HepG2 (cell line): Measurements from ENCODE around the gene NME9. TPM values are rescaled to one million over a fixed set of nuclear protein-coding genes. Genes with fewer than 3 reads are reported as not detected.
A peak's percentile ranks its signal among the peaks of the same experiment; 100 is the strongest.

ENCODE experiments used
- ATAC-seq: fragments of 200-7000 bp; cut with Tn5 transposase; 3 replicates; pipeline ENCODE4 v1.9.1; 2020; ENCODE audit warnings: mild to moderate bottlenecking, moderate library complexity
- BruUV-seq: library from RNA; stranded (reverse); fragments of 400-500 nt; replicated peaks from 2 replicates; lab custom pipeline; 2021; lab: Mats Ljungman, UMichigan
- CTCF ChIA-PET: fragments of 300-600 bp; formaldehyde crosslinking; extraction: SDS; loops from one replicate; lab custom pipeline; 2021; ENCODE audit warnings: low total read pairs, inconsistent platforms, low intra/inter-chr PET ratio; lab: Yijun Ruan, JAX
- POLR2A ChIA-PET: fragments of 350-600 bp; sonication (Branson Sonifier 250); formaldehyde crosslinking; loops from one replicate; lab custom pipeline; 2020; ENCODE audit warnings: antibody characterized with exemption, inconsistent platforms; lab: Yijun Ruan, JAX
- DNase-seq: peaks from one replicate; pipeline ENCODE4 v3.0.0-alpha.2; 2015; ENCODE audit warnings: low spot score
- FAIRE-seq: peaks from 3 replicates; lab custom pipeline; 2011; peaks lifted over from hg19 to GRCh38; lab: Jason Lieb, UNC
- H2AFZ ChIP-seq: one replicate; pipeline ENCODE4 v1.6.1; 2011; ENCODE audit warnings: low read length, inconsistent platforms
- H3K27ac ChIP-seq: fragments of 300-600 bp; 3 replicates; pipeline ENCODE4 v1.8.0; 2011; ENCODE audit warnings: mixed run types, mild to moderate bottlenecking, mixed read lengths, low read length, inconsistent platforms; ENCODE audit not compliant: insufficient read depth; ENCODE audit errors: extremely low read length
- H3K27me3 ChIP-seq, 2 experiments: fragments of 200-600 bp in 1 of 2; 2 replicates in 1 of 2; 3 replicates in 1 of 2; pipeline versions ENCODE4 v1.6.0 to v1.8.0; 2011; ENCODE audit warnings: low read length in 2 of 2, mild to moderate bottlenecking in 2 of 2, moderate library complexity in 2 of 2, inconsistent platforms in 1 of 2; ENCODE audit not compliant: insufficient read depth in 2 of 2, control insufficient read depth in 1 of 2
- H3K36me3 ChIP-seq, 2 experiments: fragments of 200-600 bp in 1 of 2; replicated peaks in 1 of 2; 2 replicates in 1 of 2; 3 replicates in 1 of 2; pipeline versions ENCODE4 v1.5.1 to v1.8.0; 2011; ENCODE audit warnings: low read length in 2 of 2, inconsistent platforms in 1 of 2; ENCODE audit not compliant: insufficient read depth in 2 of 2, control insufficient read depth in 1 of 2
- H3K4me1 ChIP-seq: 2 replicates; pipeline ENCODE4 v1.5.1; 2012; ENCODE audit warnings: low read length, inconsistent platforms; ENCODE audit not compliant: insufficient read depth
- H3K4me2 ChIP-seq: 2 replicates; pipeline ENCODE4 v1.6.0; 2011; ENCODE audit warnings: low read depth, low read length, inconsistent platforms
- H3K4me3 ChIP-seq, 3 experiments: fragments of 200-600 bp in 1 of 3; sonication (generic), shearing (Covaris generic) in 1 of 3; replicated peaks in 1 of 3; 2 replicates each; pipeline ENCODE4 v1.5.1; 2011 to 2016; ENCODE audit warnings: low read length in 3 of 3, inconsistent platforms in 2 of 3, low read depth in 2 of 3, mild to moderate bottlenecking in 2 of 3, control low read depth in 1 of 3, mixed read lengths in 1 of 3; ENCODE audit not compliant: insufficient read depth in 1 of 3
- H3K79me2 ChIP-seq: one replicate; pipeline ENCODE4 v1.6.1; 2011; ENCODE audit warnings: low read length, inconsistent platforms; ENCODE audit not compliant: insufficient read depth
- H3K9ac ChIP-seq: 2 replicates; pipeline ENCODE4 v1.6.0; 2011; ENCODE audit warnings: mild to moderate bottlenecking, low read depth, low read length, inconsistent platforms; ENCODE audit not compliant: insufficient read depth
- H3K9me3 ChIP-seq: 2 replicates; pipeline ENCODE4 v1.5.1; 2012; ENCODE audit warnings: mild to moderate bottlenecking, low read length
- H4K20me1 ChIP-seq: 2 replicates; pipeline ENCODE4 v1.6.0; 2011; ENCODE audit warnings: inconsistent platforms, mild to moderate bottlenecking, low read length, moderate library complexity; ENCODE audit not compliant: insufficient read depth
- CAMTA2 ChIP-seq: sonication (generic); formaldehyde crosslinking; IDR thresholded peaks from 2 replicates; pipeline ENCODE4 v1.4.0; 2020; ENCODE audit warnings: mild to moderate bottlenecking, missing genetic modification reagents, borderline replicate concordance
- FOXA1 ChIP-seq, 2 experiments: fragments of 450-650 bp in 1 of 2; sonication (generic) in 1 of 2; formaldehyde crosslinking in 1 of 2; IDR thresholded peaks; 2 replicates each; pipeline versions ENCODE4 v1.4.0 to v1.6.1; 2016 to 2020; ENCODE audit warnings: missing genetic modification reagents in 1 of 2
- WGBS: methylation state at CpG from one replicate; pipeline ENCODE4 v1.1.6; 2017; ENCODE audit warnings: low lambda C conversion rate; 5-methylcytosine and 5-hydroxymethylcytosine counted together
- in situ Hi-C: cut with HindIII; loops from 2 replicates; pipeline ENCODE4 v1.10.0; 2017; ENCODE audit warnings: low pct_unique_long_range_greater_than_20kb; ENCODE audit not compliant: extremely low pct_ligation_motif_present
- intact Hi-C: fragments of 100-400 bp; cut with micrococcal nuclease; formaldehyde crosslinking; loops from one replicate; pipeline ENCODE4 v1.10.0; 2022; ENCODE audit not compliant: unreplicated experiment
- polyA plus RNA-seq, 8 experiments: library from polyadenylated mRNA; depleted of rRNA in 3 of 8; stranded (reverse) in 7 of 8; unstranded in 1 of 8; fragments of >200 nt; fragmentation: Illumina TruSeq in 4 of 8; extraction: Trizol in 4 of 8; gene quantifications; 2 replicates each; pipeline versions ENCODE4 v1.2.1 to v1.2.3, GENCODE V29; 2011 to 2016; ENCODE audit warnings: low read depth in 4 of 8, missing spikeins in 1 of 8, mixed read lengths in 1 of 8; ENCODE audit not compliant: insufficient read depth in 1 of 8
- total RNA-seq, 5 experiments: library from RNA; depleted of rRNA; stranded (reverse); fragments of >200 nt; fragmentation: Illumina TruSeq; extraction: Trizol; gene quantifications; 2 replicates each; pipeline ENCODE4 v1.2.3, GENCODE V29; 2016; ENCODE audit warnings: low read depth in 1 of 5
- TF ChIP-seq, protein P1 (sequence below): sonication (generic); formaldehyde crosslinking; IDR thresholded peaks from 2 replicates; pipeline ENCODE4 v1.9.0; 2021; ENCODE audit warnings: missing genetic modification reagents, borderline replicate concordance

NME9 gene
- total and polyA plus RNA-seq, 2 of the 13 experiments (the other 11 are each of a cell fraction or from before 2014, with no cell fraction given), result not detected

DNA sequence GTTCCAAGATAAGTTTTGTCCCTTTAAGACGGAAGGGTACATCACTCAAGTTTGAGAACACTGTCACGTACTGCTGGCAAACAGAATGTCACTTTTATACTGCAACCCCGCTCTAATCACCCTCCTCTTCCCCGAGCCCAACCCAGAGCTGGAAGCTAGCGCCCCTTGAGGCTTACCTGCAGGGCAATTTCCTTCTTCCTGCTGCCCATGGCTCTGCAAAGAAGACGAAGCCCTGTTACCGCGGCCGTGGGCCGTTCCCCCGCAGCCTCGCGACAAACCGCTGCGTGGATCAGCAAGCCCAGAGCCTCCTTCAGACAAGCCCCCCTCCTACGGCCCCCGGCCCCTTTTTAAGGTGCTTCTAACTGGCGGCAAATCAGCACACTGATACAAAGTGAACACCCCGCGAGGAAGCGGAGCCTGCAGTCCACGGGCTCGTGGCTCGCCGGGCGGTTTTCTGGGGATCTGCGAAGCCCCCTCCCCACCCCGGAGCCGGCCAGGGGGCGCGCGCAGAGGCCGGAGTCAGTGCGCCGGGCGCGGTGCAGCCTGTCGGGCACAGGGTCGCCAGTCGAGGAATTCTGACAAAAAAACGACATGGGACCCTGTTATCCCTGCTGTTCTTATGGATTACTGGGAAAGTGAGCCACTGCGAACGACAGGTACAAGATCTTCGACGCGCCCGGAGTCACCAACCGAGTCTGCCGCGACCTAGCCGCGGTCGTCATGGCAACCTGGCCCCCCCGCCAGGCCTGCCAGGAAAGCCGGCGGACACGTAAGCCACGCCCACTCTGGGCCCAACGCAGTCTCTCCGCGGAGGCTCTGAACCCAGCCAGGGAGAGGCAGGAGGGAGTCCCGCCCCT is at the start of gene NME9 (continued):
- TF ChIP-seq, protein P1, sequence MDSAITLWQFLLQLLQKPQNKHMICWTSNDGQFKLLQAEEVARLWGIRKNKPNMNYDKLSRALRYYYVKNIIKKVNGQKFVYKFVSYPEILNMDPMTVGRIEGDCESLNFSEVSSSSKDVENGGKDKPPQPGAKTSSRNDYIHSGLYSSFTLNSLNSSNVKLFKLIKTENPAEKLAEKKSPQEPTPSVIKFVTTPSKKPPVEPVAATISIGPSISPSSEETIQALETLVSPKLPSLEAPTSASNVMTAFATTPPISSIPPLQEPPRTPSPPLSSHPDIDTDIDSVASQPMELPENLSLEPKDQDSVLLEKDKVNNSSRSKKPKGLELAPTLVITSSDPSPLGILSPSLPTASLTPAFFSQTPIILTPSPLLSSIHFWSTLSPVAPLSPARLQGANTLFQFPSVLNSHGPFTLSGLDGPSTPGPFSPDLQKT (CRISPR knock-in tag), result no peak

DNA sequence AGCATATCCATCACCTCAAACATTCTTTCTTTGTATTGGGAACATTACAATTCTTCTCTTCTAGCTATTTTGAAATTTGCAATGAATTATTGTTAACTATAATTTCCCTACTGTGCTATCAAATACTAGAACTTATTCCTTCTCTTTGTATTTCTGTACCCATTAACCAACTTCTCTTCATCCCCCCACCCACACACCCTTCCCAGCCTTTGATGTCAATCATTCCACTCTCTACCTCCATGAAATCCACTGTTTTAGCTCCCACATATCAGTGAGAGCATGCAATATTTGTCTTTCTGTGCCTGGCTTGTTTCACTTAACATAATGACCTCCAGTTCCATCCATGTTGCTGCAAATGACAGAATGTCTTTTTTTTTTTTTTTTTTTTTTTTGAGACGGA is 49.3 kb upstream of the NME9 start:
- Histone ChIP-seq H3K4me3 (no peak overlapping the region), H3K4me1 (peaks cover 26% of the 10 kb centered on the region), H3K4me2 (no peak overlapping the region), H3K27me3 (no peaks in the 10 kb centered on the region), H3K79me2 (no peaks in the 10 kb centered on the region)
- intact Hi-C loops (no loop called here), in situ Hi-C loops (no loop called here)
- TF ChIP-seq FOXA1 (IDR thresholded peaks at IDR 0.05) (no peak), FOXA1 (CRISPR knock-in tag; IDR thresholded peaks at IDR 0.05) (0 out of 2 replicates have a peak, but pooled peaks have one; percentile 11), CAMTA2 (CRISPR knock-in tag) (no peak)
- TF ChIP-seq, all 625 proteins: peak for 1
- FAIRE-seq, result no peak
- Histone ChIP-seq H3K36me3 (peaks cover 0 to 1% of the 10 kb centered on the region in 2 experiments; a peak in 1 of 5 replicates), H3K9ac (no peak overlapping the region), H4K20me1 (no peaks in the 10 kb centered on the region), H3K27ac (no peak overlapping the region), H3K9me3 (no peaks in the 10 kb centered on the region), H2AFZ (no peak overlapping the region)
- no peak for ATAC-seq
- WGBS, result 79% methylated on average over 1 of the region's 1 CpG
- ChIA-PET CTCF (no interaction called here), POLR2A (no interaction called here)
- peak; percentile 25 for DNase-seq
- BruUV-seq, result no TSS peak
